Vagina (tissue), 2 donors: ENCODE data around the gene C1QL2.

Source experiments
- CTCF ChIP-seq, 3 experiments: fragments of 450-650 bp in 2 of 3; fragments of 200-600 bp in 1 of 3; sonication (generic) in 1 of 3; IDR thresholded peaks; one replicate each; pipeline ENCODE4 v1.5.1; 2017 to 2019; ENCODE audit warnings: antibody characterized with exemption in 3 of 3, mild to moderate bottlenecking in 2 of 3, moderate library complexity in 2 of 3
- POLR2A ChIP-seq, 2 donors: fragments of 450-650 bp; IDR thresholded peaks; one replicate each; pipeline ENCODE4 v1.6.1; 2017; ENCODE audit warnings: antibody characterized with exemption in 2 of 2, mild to moderate bottlenecking in 2 of 2, moderate library complexity in 2 of 2

DNA sequence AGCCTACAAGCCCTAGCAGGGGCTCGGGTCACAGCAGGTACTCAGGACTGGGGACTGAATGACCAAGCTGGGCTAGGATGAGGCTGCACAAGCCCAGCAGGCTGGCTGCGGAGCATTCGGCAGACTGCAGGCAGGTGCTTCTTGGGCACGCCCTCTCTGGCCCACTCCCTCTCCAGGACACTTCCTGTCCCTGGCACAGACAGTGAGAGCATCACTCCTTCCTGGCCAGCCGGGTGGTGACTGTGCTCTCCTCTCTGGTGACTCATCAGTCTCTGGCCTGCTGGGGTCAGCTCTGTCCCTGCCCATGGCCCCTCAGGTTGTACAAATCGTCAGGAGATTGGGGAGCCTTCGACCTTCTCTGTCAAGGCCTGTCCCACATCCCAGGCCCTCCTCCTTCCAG is 22.5 kb downstream of the C1QL2 start:
- no peak for TF ChIP-seq CTCF (IDR thresholded peaks at IDR 0.05)
- TF ChIP-seq POLR2A (IDR thresholded peaks at IDR 0.05), result no peak
